Activated T-helper 1 cell treated with anti-CD3 and anti-CD28 coated beads, Interleukin-12 subunit alpha, Interleukin-12 subunit beta, Interleukin-2, Interleukin-4 antibody, amounts not matched to agents 30 ng/mL and 10 ng/mL and 1 ng/mL, durations not matched to agents 14 hours and 24 hours and 36 hours (primary cell): Measurements from ENCODE around the gene USP13. TPM values are rescaled to one million over a fixed set of nuclear protein-coding genes. Genes with fewer than 3 reads are reported as not detected.
A peak's percentile ranks its signal among the peaks of the same experiment; 100 is the strongest.
"Not testable (repeated sequence)": the region's sequence is repeated elsewhere in the genome, so short reads cannot be mapped to it uniquely, and the experiment has no call there.

ENCODE experiments used
- DNase-seq: peaks from one replicate; pipeline ENCODE4 v3.0.0; 2021; ENCODE audit warnings: low spot score
- H3K27ac Mint-ChIP-seq: one replicate; pipeline ENCODE4 v1.8.0; 2021; ENCODE audit warnings: mild to moderate bottlenecking, mixed read lengths
- H3K27me3 Mint-ChIP-seq: one replicate; pipeline ENCODE4 v1.8.0; 2022; ENCODE audit warnings: mild to moderate bottlenecking, moderate library complexity, mixed read lengths; ENCODE audit not compliant: insufficient read depth
- H3K36me3 Mint-ChIP-seq: one replicate; pipeline ENCODE4 v1.8.0; 2021; ENCODE audit warnings: low read depth, mixed read lengths
- H3K4me1 Mint-ChIP-seq: one replicate; pipeline ENCODE4 v1.8.0; 2021; ENCODE audit warnings: low read depth, mixed read lengths
- H3K4me3 Mint-ChIP-seq: one replicate; pipeline ENCODE4 v1.8.0; 2021; ENCODE audit warnings: mild to moderate bottlenecking, moderate library complexity, mixed read lengths
- H3K9me3 Mint-ChIP-seq: one replicate; pipeline ENCODE4 v1.8.0; 2021; ENCODE audit warnings: mixed read lengths
- intact Hi-C: fragments of 100-400 bp; cut with micrococcal nuclease; formaldehyde crosslinking; loops from one replicate; pipeline ENCODE4 v1.15.1; 2024
- total RNA-seq: library from RNA; stranded (reverse); gene quantifications from 2 replicates; pipeline ENCODE4 v1.2.3, GENCODE V29; 2022

The USP13 gene
- total RNA-seq, 1 donor from 2014 or later = 11.3 TPM

DNA sequence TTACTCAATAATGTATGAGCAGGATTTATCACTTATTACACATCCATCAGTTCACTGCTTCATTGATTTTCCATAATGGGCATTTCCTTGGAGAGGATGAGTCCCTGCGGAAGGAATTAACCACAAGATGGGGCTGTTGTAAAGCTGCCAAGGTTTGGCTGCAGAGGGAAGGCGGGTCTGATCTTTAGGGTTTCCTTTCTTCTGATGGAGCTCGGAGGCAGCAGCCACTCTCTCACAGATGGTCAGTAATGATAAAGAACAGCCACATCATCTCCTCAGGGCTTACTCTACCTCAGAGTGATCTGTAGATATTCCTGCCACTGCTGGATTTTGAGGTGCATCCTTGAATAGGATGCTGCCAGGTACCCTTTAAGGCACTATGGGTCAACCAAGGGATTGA is 115.2 kb downstream of the USP13 start:
- no peaks in the 10 kb centered on the region for H3K9me3 Mint-ChIP-seq
- H3K4me1 Mint-ChIP-seq = no peaks in the 10 kb centered on the region
- no peaks in the 10 kb centered on the region for H3K27me3 Mint-ChIP-seq
- DNase-seq = no peak
- intact Hi-C loops = no loop called here
- H3K4me3 Mint-ChIP-seq = no peak overlapping the region
- H3K27ac Mint-ChIP-seq = no peak overlapping the region
- peaks cover 3% of the 10 kb centered on the region for H3K36me3 Mint-ChIP-seq

DNA sequence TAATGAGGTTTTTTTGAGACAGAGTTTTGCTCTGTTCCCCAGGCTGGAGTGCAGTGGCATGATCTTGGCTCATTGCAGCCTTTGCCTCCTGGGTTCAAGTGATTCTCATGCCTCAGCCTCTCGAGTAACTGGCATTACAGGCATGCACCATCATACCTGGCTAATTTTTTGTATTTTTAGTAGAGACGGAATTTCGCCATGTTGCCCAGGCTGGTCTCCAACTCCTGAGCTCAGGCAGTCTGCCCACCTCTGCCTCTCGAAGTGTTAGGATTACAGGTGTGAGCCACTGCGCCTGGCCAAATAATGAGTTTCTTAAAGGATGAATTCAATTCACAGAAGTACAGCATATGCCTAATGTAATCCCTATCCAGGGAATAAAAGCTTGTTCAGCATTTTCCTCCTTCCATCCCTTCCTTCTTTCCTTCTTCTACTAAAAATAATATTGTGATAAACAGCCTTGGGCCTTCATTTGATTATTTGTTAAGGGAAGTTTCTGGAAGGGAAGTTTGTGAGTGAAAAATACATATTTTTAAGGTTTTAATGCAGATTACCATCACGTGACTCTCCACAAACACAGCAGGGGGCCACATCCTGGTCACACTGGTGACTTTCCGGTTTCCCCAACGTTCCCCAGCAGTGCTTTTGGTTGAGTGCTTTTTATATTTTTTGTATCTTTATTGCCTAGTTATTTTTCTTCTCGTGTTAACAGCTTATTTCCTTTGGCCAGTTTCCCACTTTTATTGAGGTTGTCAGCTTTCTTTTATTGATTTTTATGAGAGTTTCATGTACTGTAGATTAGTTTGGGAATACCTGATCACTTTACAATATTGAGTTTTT is 116.8 kb downstream of the USP13 start:
- DNase-seq = no peak
- Mint-ChIP-seq H3K27ac (peak overlapping the region; percentile 65), H3K9me3 (no peaks in the 10 kb centered on the region), H3K27me3 (no peaks in the 10 kb centered on the region), H3K36me3 (peaks cover 3% of the 10 kb centered on the region), H3K4me1 (no peaks in the 10 kb centered on the region), H3K4me3 (no peak overlapping the region)
- intact Hi-C loops = no loop called here

DNA sequence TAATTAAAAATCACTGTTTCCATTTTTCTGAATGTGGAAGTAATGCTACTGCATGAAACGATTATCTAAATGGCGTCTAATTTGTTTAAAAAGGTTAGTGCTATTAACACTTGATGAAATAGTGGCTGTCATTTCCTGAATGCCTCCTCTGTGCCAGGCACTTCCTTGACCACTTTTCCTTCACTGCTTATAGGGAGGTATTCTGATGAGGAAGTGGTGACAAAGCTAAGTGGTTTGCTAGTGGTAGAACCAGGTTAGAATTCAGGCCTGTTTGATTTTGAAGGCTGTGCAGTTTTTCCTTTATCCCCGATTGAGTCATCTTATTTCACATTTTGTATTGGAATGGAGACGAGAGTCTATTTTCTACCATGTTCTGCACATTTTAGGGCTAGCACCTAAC is 119.0 kb downstream of the USP13 start:
- no peak for DNase-seq
- no peaks in the 10 kb centered on the region for H3K4me1 Mint-ChIP-seq
- H3K36me3 Mint-ChIP-seq = peaks cover 3% of the 10 kb centered on the region
- H3K27ac Mint-ChIP-seq = no peak overlapping the region
- no peaks in the 10 kb centered on the region for H3K9me3 Mint-ChIP-seq
- intact Hi-C loops = no loop called here
- no peak overlapping the region for H3K4me3 Mint-ChIP-seq
- no peaks in the 10 kb centered on the region for H3K27me3 Mint-ChIP-seq

DNA sequence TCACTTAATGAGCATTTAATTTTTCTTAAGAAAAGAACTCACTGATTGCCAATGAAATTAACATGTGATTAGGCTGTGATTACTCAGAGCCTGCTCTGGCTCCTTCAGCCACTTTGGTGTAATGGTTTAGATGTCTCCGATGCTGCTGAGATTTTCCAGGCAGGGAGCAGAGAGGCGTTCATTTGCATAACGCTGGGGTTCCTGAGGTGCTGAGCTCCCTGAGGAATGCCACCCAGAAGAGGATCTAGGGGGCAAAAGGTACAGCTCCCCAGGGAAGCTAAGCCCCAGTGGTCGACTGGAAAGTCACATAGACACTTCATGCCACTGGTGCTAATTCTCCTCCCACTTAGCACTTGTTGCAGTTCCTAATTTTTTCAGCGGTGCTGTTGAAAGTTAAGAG is 119.5 kb downstream of the USP13 start:
- no peak for DNase-seq

DNA sequence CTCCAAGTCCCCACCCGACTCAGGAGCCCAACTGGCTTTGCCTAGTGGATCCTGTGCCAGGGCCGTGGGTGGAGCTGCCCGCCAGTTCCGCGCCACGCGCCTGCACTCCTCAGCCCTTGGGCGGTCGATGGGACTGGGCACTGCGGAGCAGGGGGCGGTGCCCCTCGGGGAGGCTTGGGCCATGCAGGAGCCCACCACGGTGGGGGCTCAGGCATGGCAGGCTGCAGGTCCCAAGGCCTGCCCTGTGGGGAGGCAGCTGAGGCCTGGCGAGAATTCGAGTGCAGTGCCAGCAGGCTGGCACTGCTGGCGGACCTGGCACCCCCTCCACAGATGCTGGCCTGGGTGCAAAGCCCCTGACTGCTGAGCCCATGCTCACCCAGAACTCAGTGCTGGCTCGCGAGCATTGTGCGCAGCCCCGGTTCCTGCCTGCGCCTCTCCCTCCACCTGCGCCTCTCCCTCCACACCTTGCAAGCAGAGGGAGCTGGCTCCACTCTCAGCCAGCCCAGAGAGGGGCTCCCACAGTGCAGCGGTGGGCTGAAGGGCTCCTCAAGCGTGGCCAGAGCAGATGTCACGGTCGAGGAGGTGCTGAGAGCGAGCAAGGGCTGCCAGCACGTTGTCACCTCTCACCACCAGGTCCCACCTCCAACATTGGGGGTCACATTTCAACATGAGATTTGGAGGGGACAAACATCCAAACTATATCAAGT is 122.7 kb downstream of the USP13 start:
- DNase-seq = no peak
- H3K27ac Mint-ChIP-seq = no peak overlapping the region
- intact Hi-C loops = no loop called here
- no peaks in the 10 kb centered on the region for H3K9me3 Mint-ChIP-seq
- H3K4me1 Mint-ChIP-seq = no peaks in the 10 kb centered on the region
- H3K36me3 Mint-ChIP-seq = no peaks in the 10 kb centered on the region
- no peaks in the 10 kb centered on the region for H3K27me3 Mint-ChIP-seq
- H3K4me3 Mint-ChIP-seq = no peak overlapping the region

More for the DNA sequence above, 119.5 kb downstream of the USP13 start:
- Mint-ChIP-seq H3K9me3 (no peaks in the 10 kb centered on the region), H3K27ac (no peak overlapping the region), H3K4me1 (no peaks in the 10 kb centered on the region), H3K36me3 (no peaks in the 10 kb centered on the region), H3K4me3 (no peak overlapping the region), H3K27me3 (no peaks in the 10 kb centered on the region)
- intact Hi-C loops = no loop called here

DNA sequence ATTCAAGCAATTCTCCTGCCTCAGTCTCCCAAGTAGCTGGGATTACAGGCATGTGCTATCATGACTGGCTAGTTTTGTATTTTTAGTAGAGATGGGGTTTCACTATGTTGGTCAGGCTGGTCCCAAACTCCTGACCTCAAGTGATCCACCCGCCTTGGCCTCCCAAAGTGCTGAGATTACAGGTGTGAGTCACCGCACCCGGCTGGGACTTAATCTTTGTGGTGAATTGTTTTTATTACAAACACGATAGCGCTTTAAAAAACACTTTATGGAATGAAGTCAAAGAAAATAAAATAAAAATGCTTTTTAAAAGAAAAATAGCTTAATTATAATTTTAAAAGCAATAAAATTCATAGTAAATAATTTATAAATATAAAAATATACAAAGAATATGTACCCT is 130.0 kb downstream of the USP13 start:
- intact Hi-C loops, H3K27me3 Mint-ChIP-seq, DNase-seq, H3K4me1 Mint-ChIP-seq, H3K36me3 Mint-ChIP-seq, H3K9me3 Mint-ChIP-seq, H3K27ac Mint-ChIP-seq, H3K4me3 Mint-ChIP-seq: not testable (repeated sequence)

DNA sequence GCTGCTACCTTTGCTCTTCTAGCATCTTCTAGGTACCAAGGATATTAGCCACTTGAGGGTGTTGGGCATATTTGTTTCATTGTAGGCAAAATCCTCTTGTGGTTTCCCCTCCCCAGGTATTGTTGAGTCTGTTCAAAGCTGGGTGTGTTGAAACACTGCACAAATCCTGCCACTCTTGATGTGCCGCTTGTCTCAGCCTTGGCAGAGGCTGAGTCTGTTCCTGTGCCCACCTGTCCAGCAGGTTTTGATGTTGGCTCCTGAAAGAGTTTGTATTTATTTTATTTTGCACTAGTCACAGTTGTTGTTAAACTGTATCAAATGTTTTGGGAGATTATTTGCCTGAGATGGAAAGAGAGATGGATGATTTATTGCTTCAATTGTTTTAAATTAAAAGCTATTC is 136.2 kb downstream of the USP13 start:
- no peaks in the 10 kb centered on the region for H3K4me1 Mint-ChIP-seq
- H3K4me3 Mint-ChIP-seq = no peak overlapping the region
- no peak overlapping the region for H3K27ac Mint-ChIP-seq
- H3K27me3 Mint-ChIP-seq = peaks cover 4% of the 10 kb centered on the region
- no peaks in the 10 kb centered on the region for H3K36me3 Mint-ChIP-seq
- DNase-seq = no peak
- intact Hi-C loops = no loop called here
- no peaks in the 10 kb centered on the region for H3K9me3 Mint-ChIP-seq

DNA sequence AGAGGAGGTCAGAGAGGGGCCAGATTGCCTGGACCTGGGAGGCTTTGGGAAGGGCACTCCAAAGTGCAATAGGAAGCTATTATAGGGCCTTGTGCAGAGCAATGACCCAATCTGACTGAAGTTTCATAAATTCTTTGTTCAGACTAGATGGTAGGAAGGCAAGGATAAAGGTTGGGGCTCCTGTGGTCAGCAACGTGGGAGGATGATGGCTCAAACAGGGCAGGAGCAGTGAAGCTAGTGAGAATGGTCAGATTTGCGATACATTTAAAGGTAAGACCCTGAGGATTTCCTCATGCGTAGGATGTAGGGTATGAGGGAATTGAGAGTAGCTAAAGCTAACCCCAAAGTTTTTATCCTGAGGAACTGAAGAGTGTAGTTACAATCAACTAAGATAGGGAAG is 139.0 kb downstream of the USP13 start:
- H3K4me1 Mint-ChIP-seq = no peaks in the 10 kb centered on the region
- H3K36me3 Mint-ChIP-seq = no peaks in the 10 kb centered on the region
- no peak overlapping the region for H3K27ac Mint-ChIP-seq
- intact Hi-C loops = no loop called here
- H3K4me3 Mint-ChIP-seq = no peak overlapping the region
- H3K27me3 Mint-ChIP-seq = peaks cover 4% of the 10 kb centered on the region
- no peak for DNase-seq
- no peaks in the 10 kb centered on the region for H3K9me3 Mint-ChIP-seq

DNA sequence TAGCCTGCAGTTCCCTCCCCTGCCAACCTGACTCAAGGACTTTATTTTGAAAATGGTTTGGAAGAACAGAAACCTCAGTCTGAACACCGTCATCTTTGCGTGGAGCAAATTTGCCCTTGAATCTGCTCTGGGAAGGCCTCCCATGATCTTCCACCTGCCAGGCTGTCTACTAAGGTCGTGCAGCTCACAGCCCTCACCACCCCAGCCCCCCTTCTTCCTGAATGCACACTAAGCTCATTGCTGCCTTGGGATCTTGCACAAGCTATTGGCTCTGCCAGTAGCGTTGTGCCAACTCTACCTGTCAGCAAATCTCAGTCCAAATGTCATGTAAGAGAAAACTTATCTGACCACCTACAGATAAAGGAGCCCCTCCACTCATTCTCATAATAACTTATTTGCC is 141.5 kb downstream of the USP13 start:
- Mint-ChIP-seq H3K27me3 (peaks cover 4% of the 10 kb centered on the region), H3K9me3 (no peaks in the 10 kb centered on the region), H3K4me3 (no peak overlapping the region), H3K36me3 (no peaks in the 10 kb centered on the region), H3K27ac (no peak overlapping the region), H3K4me1 (no peaks in the 10 kb centered on the region)
- intact Hi-C loops = no loop called here
- no peak for DNase-seq

DNA sequence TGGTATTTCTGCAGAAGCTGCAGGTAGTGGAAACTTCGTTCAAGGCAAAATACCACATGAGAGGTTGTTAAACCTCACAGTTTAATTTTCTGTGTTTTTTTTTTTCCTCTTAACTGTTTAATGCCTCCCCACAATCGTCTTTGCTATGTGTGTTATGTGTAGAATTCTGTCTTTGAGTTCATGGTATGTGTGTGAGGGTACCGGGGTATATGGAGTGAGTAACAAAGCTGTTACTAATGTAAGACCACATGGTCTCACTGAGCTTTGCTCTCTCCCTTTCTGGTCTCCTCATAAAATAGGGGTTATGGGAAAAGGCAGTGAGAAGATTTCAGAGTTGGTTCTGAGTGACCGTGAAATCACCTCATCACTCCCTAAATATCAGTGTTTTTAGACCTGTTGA is 143.6 kb downstream of the USP13 start:
- H3K27me3 Mint-ChIP-seq = peaks cover 4% of the 10 kb centered on the region
- intact Hi-C loops = no loop called here
- H3K27ac Mint-ChIP-seq = no peak overlapping the region
- no peaks in the 10 kb centered on the region for H3K36me3 Mint-ChIP-seq
- no peaks in the 10 kb centered on the region for H3K9me3 Mint-ChIP-seq
- no peak overlapping the region for H3K4me3 Mint-ChIP-seq
- no peaks in the 10 kb centered on the region for H3K4me1 Mint-ChIP-seq
- DNase-seq = no peak

DNA sequence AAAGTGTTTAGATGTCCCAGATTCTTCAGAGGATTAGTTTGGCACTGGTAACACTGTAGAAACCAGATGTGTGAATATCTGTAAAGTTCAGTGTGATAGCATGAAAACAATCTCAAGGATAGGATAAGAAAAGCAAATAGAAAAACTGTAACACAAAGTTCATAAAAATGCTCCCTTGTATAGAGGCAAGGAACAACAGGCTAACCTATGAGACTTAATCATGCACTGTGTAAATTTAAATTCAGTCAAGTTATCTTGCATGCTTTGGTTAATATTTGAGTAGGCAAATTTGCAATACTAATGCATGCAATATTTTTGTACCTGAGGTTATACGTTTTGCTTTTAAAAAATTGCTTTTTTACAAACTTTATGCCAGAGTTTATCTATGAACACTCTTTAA is 144.4 kb downstream of the USP13 start:
- Mint-ChIP-seq H3K4me3 (no peak overlapping the region), H3K9me3 (no peaks in the 10 kb centered on the region), H3K36me3 (no peaks in the 10 kb centered on the region), H3K4me1 (no peaks in the 10 kb centered on the region), H3K27ac (no peak overlapping the region), H3K27me3 (peaks cover 4% of the 10 kb centered on the region)
- intact Hi-C loops = no loop called here
- no peak for DNase-seq

DNA sequence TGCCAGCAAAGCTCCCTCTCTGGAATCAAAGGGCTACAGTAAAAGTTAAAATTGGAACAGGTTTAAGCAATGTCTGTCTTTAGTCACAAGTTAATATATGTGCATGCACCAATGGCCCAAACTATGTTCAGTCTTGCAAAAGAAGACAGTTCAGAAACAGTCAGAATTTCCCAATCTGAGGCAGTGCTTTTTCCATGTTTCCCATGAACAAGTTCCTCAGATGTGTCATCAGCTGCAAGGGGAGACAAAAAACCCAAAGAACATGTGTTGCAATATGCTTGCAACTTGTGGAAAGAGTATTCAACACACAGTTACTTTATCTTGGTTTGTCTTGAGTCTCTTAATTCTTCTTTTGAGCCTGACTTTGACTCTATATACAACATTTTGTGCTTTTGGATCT is 148.4 kb downstream of the USP13 start:
- intact Hi-C loops = no loop called here
- DNase-seq = no peak
- Mint-ChIP-seq H3K27ac (no peak overlapping the region), H3K36me3 (no peaks in the 10 kb centered on the region), H3K4me3 (no peak overlapping the region), H3K9me3 (no peaks in the 10 kb centered on the region), H3K4me1 (no peaks in the 10 kb centered on the region), H3K27me3 (peaks cover 11% of the 10 kb centered on the region)

DNA sequence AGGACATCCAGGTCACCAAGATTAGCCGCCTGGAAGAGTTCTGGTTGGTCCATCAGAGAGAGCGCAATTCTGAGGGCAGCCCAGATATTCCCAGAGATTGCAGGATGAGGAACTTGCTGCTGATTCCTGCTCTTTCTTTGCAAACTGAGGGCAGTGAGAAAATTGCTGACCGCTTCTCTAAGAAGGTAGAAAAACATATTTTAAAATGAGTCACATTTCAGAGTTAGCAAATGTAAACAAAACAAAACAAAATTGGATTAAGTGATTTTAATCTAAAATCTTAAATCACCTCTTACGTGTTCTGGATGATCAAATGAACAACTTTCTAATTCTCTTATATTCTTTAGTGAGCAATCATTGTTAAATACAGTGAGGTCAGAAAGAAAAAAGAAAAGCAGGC is 149.0 kb downstream of the USP13 start:
- Mint-ChIP-seq H3K9me3 (no peaks in the 10 kb centered on the region), H3K36me3 (no peaks in the 10 kb centered on the region), H3K4me1 (no peaks in the 10 kb centered on the region), H3K27ac (no peak overlapping the region), H3K4me3 (no peak overlapping the region), H3K27me3 (peaks cover 11% of the 10 kb centered on the region)
- DNase-seq = no peak
- intact Hi-C loops = no loop called here
